PFSK-1 (cell line): ENCODE measurements around the gene IGSF8.

Source experiments
- FOXP2 ChIP-seq: optimal IDR thresholded peaks from 2 replicates; pipeline ENCODE3; 2011; ENCODE audit warnings: borderline replicate concordance, control low read depth, inconsistent platforms; ENCODE audit not compliant: insufficient read depth; ENCODE audit errors: extremely low read length, extremely low read depth
- POLR2AphosphoS5 ChIP-seq: IDR thresholded peaks from 2 replicates; pipeline ENCODE4 v1.6.1; 2012; ENCODE audit warnings: low read depth, mild to moderate bottlenecking, control low read depth, low read length, moderate library complexity
- REST ChIP-seq, 2 experiments: IDR thresholded peaks; 2 replicates each; pipeline versions ENCODE4 v1.6.1 to v1.8.0; 2011 to 2012; ENCODE audit warnings: low read depth in 2 of 2, low read length in 2 of 2, control low read depth in 1 of 2, inconsistent platforms in 1 of 2, mild to moderate bottlenecking in 1 of 2, moderate library complexity in 1 of 2; ENCODE audit not compliant: insufficient read depth in 1 of 2
- SIN3A ChIP-seq: IDR thresholded peaks from 2 replicates; pipeline ENCODE4 v1.6.1; 2012; ENCODE audit warnings: mild to moderate bottlenecking, low read length, moderate library complexity, borderline replicate concordance; ENCODE audit not compliant: insufficient read depth
- TAF1 ChIP-seq: IDR thresholded peaks from 2 replicates; pipeline ENCODE4 v1.6.1; 2012; ENCODE audit warnings: low read length, control low read depth, borderline replicate concordance; ENCODE audit not compliant: insufficient read depth

Gene IGSF8

GRCh38 chr1:160096274-160097116 lies 1.9 kb downstream of the IGSF8 start:
- TF ChIP-seq TAF1: no peak
- no peak for TF ChIP-seq REST (IDR thresholded peaks at IDR 0.05; ENCODE audit: insufficient read depth in 1 of 2, low read depth in 2 of 2, low read length in 2 of 2)
- TF ChIP-seq FOXP2: no peak
- TF ChIP-seq SIN3A: no peak
- no peak for TF ChIP-seq POLR2AphosphoS5

GRCh38 chr1:160095382-160096105 lies 2.9 kb downstream of the IGSF8 start:
- no peak for TF ChIP-seq POLR2AphosphoS5
- no peak for TF ChIP-seq FOXP2
- TF ChIP-seq SIN3A: no peak
- no peak for TF ChIP-seq REST (IDR thresholded peaks at IDR 0.05; ENCODE audit: insufficient read depth in 1 of 2, low read depth in 2 of 2, low read length in 2 of 2)
- no peak for TF ChIP-seq TAF1

GRCh38 chr1:160094806-160095205 lies 3.6 kb downstream of the IGSF8 start:
- no peak for TF ChIP-seq TAF1
- no peak for TF ChIP-seq SIN3A
- no peak for TF ChIP-seq FOXP2

- TF ChIP-seq POLR2AphosphoS5: no peak
- TF ChIP-seq TAF1: no peak
- TF ChIP-seq FOXP2: no peak
- TF ChIP-seq REST (IDR thresholded peaks at IDR 0.05; ENCODE audit: insufficient read depth in 1 of 2, low read depth in 2 of 2, low read length in 2 of 2): no peak
- no peak for TF ChIP-seq SIN3A
Measured at GRCh38 chr1:160094291-160094625, 4.2 kb downstream of the IGSF8 start.

GRCh38 chr1:160093624-160094290 lies 4.7 kb downstream of the IGSF8 start:
- TF ChIP-seq REST (IDR thresholded peaks at IDR 0.05; ENCODE audit: insufficient read depth in 1 of 2, low read depth in 2 of 2, low read length in 2 of 2): no peak
